GM12873 (cell line): ENCODE data around the gene ATXN2.

Source experiments
- TF ChIP-seq, protein P1 (sequence below): IDR thresholded peaks from 2 replicates; pipeline ENCODE4 v1.5.1; 2012; ENCODE audit warnings: low read depth, mild to moderate bottlenecking, moderate library complexity, low read length, control low read depth; ENCODE audit not compliant: insufficient read depth; ENCODE audit errors: missing control alignments

Gene ATXN2

DNA sequence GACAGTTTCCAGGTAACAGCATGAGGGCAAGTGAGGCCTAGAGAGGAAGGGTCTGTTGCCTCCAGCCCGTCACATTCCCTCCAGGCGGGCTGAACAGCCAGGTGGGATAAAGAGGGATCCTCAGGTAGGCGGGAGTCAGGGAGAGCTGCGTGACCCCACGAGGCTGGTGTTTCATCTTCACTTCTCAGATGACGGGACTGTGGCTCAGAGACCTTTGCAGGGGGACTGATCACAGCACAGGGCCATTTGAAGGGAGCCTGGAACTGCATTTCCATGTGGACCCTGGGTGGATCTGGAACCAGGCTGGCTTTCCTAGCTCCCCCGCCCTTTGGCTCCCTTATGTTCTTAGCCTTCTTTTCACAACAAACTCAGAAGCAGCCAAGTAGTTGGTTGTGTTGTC, 156.0 kb downstream of the ATXN2 start:
- TF ChIP-seq, protein P1, sequence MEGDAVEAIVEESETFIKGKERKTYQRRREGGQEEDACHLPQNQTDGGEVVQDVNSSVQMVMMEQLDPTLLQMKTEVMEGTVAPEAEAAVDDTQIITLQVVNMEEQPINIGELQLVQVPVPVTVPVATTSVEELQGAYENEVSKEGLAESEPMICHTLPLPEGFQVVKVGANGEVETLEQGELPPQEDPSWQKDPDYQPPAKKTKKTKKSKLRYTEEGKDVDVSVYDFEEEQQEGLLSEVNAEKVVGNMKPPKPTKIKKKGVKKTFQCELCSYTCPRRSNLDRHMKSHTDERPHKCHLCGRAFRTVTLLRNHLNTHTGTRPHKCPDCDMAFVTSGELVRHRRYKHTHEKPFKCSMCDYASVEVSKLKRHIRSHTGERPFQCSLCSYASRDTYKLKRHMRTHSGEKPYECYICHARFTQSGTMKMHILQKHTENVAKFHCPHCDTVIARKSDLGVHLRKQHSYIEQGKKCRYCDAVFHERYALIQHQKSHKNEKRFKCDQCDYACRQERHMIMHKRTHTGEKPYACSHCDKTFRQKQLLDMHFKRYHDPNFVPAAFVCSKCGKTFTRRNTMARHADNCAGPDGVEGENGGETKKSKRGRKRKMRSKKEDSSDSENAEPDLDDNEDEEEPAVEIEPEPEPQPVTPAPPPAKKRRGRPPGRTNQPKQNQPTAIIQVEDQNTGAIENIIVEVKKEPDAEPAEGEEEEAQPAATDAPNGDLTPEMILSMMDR: no peak

DNA sequence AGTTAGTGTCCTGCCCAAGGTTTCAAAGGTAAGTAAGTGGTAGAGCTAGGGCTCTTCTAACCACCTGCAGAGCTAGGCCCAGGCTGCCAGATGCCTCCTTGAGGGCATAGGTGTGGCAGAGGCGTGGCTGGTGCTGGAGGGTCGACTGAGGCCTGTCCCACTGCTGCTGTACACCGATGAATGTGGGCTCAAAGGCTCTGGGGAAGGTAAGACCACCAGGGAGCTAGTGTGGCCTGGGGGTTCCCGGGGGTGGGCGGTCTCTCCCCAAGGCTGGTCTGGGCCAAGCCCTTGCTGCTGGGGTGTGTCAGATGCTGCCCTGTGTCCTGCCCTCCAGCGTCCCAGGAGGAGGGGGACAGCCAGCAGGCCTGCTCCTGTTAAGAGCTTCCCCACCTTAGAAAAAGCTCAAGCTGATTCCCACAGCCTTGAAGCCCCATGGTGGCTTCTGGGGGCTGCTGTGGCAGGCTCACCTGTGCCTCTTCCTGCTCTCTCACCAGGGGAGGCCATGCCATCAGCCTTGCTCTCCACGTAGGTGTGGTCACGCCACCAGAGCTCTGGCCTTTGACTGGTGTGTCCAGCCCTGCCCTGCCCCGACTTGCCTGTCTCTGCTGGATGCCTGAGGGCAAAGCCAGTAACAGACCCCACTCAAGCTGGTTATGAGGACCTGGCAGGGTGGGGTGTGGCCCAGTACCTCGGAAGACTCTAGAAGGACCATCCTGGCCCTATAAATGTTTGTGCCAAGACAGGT, 156.6 kb downstream of the ATXN2 start:
- TF ChIP-seq, protein P1: no peak

DNA sequence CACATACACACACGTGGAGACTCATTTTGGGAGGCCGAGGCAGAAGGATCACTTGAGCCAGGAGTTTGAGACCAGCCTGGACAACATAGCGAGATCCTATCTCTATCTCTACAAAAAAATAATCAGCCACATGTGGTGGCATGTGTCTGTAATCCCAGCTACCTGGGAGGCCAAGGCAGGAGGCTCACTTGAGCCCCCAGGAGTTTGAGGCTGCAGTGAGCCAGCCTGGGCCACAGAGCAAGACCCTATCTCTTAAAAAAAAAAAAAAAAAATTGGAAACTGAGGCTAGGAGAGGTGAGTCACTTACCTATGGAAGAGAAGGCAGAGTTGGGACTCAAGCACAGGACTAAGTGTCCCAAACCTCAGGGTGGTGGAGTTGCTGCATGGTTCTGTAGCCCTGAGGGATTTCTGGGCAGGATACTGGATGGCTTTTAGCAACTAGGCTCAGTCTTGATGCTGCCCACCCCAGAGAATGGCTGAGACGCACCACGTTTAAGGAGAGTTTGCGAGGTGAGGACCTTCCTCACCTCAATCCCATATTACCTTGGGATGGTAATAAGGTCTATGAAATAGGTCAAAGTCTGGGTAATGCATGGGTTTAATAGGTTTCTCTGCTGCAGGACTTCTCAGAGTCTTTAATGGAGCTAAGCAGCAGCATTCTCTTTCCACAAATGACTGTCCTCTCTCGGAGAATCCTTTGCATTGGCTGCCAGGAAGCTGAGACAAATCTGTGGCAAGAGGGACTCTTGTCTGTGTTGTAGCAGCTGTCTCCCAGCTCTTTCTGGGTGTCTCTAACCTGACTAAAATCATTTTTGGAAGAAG, 157.8 kb downstream of the ATXN2 start:
- TF ChIP-seq, protein P1: no peak

DNA sequence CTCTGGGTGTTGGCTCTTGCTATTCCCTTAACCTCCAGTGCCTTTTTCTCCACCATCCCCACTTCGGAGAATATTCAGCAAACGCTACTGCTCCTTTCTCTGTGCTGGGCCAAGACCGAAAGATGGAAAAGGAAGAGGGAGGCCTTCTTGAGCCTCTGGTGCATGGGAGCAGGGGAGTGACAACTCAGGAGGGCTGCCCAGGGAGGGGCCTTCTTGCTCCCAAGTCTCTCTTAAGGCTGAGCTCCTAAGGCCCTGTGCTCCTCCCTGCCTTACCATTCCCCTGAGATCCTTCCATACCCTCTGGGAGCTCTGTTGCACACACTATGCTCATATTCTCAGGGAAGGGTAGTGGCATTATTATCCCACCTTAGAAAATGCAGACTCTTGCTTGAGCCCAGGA, 158.5 kb downstream of the ATXN2 start:
- TF ChIP-seq, protein P1: no peak

DNA sequence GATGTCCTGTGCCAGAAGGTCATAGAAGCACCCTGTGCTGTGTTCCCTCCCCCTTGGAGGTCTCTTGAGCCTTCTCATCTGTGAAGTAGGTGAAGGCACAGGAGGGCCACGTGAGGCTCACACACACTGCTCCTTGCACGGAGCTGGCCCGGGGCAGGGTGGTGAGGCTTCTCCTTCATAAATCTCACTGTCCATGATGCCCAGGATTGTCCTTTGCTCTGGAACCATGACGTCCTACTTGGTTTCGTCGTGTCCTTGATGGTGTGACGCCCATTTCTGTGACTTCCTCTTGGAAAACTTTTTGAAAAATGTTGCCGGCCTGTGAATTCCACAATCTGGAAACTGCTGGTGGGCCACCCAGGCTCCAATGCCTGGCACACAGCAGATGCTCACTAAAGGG, 159.0 kb downstream of the ATXN2 start:
- TF ChIP-seq, protein P1: no peak

DNA sequence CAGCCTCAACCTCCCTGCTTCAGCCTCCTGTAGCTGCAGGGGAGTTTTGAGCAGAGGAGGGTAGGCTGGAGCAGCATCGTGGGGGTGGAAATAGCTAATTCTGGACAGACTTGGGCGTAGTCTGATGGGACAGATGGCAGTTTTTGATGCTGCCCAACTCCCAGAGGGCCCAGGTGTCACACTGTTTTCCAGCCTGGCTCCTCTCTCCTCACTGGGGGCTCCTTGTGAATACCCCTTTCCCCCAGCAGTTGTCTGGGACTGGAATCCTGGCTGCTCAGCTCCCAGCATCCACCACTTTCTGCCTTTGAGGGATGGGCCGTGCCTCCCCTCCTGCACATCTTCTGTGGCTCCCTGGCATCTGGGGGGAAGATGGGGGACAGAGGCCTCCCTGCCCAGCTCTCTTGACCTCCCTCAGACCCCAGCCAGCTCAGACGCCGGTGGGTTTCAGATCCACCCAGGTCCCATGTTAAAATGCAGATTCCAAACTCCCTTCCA, 159.4 kb downstream of the ATXN2 start:
- TF ChIP-seq, protein P1: no peak

DNA sequence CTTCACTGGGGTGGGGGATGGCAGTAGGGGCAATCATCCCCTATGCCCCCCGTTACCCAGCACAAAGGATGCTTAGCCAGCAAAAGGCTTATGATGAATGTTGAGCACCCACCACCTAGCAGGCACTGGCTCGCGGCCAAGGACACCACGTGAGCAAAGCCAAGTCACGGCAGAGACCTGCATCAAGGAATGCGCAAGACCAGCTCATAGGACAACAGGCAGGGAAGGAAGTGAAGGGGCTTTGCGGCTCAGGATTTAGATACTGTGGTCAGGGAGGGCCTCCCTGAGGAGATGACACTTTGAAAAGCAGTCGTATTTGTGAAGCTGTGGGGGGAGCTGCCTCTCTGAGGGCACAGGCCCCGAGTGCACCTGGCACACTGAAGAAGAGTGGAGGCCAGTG, 160.6 kb downstream of the ATXN2 start:
- TF ChIP-seq, protein P1: no peak
